ENCODE results near the gene ENDOV.

ENDOV gene

GRCh38 chr17:80414803-80415625, at the start of gene ENDOV:
Gene ENDOV, plus strand, starts transcription at chr17:80415167. Its CDS starts 28 bp downstream, at chr17:80415195.
- DNase-seq: peak; percentile 97
- no peaks in the 10 kb centered on the region for H3K27me3 ChIP-seq (ENCODE audit: insufficient read depth, low read depth, severe bottlenecking)
- H3K27ac ChIP-seq: peak within 1 kb of the TSS; percentile 95
- H3K36me3 ChIP-seq: peaks cover 26% of the 10 kb centered on the region
- H3K4me3 ChIP-seq (ENCODE audit: low read depth, low read length): peak within 1 kb of the TSS; percentile 68
- TF ChIP-seq CTCF (IDR thresholded peaks at IDR 0.05; ENCODE audit: low read depth, low read length): no peak
- no peaks in the 10 kb centered on the region for H3K9me3 ChIP-seq (ENCODE audit: severe bottlenecking)

GRCh38 chr17:80365983-80366382, 49.0 kb upstream of the ENDOV start:
- Histone ChIP-seq H3K9me3 (ENCODE audit: severe bottlenecking) (peaks cover 4% of the 10 kb centered on the region), H3K36me3 (peaks cover 92% of the 10 kb centered on the region), H3K27me3 (ENCODE audit: insufficient read depth, low read depth, severe bottlenecking) (no peaks in the 10 kb centered on the region), H3K27ac (no peak overlapping the region), H3K4me3 (ENCODE audit: low read depth, low read length) (no peak overlapping the region)
- DNase-seq: no peak
- TF ChIP-seq CTCF (IDR thresholded peaks at IDR 0.05; ENCODE audit: low read depth, low read length): no peak

DNA sequence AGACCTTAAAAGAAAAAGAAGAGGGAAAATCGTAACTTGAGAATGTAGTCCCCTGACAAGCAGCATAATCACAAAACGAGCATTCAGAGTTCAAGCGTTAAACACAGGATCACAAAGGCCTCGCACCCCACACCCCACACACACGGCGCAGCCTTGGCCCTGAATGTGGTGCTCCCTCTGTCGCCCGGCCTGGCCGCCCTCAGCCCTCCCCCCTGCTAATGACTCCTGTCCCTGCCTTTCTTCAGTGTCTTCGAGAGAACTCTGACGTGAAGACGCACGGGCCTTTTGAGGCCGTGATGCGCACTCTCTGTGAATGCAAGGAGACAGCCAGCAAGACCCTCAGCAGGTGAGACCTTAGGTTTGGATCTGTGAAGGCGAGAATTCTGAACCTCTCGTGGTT, 47.5 kb upstream of the ENDOV start:
- no peaks in the 10 kb centered on the region for H3K9me3 ChIP-seq (ENCODE audit: severe bottlenecking)
- TF ChIP-seq CTCF (IDR thresholded peaks at IDR 0.05; ENCODE audit: low read depth, low read length): no peak
- no peak for DNase-seq
- H3K4me3 ChIP-seq (ENCODE audit: low read depth, low read length): no peak overlapping the region
- H3K27ac ChIP-seq: no peak overlapping the region
- no peaks in the 10 kb centered on the region for H3K27me3 ChIP-seq (ENCODE audit: insufficient read depth, low read depth, severe bottlenecking)
- H3K36me3 ChIP-seq: peaks cover 92% of the 10 kb centered on the region

- no peak overlapping the region for H3K27ac ChIP-seq
- H3K36me3 ChIP-seq: peaks cover 80% of the 10 kb centered on the region
- H3K27me3 ChIP-seq (ENCODE audit: insufficient read depth, low read depth, severe bottlenecking): no peaks in the 10 kb centered on the region
- no peaks in the 10 kb centered on the region for H3K9me3 ChIP-seq (ENCODE audit: severe bottlenecking)
- TF ChIP-seq CTCF (IDR thresholded peaks at IDR 0.05; ENCODE audit: low read depth, low read length): no peak
- H3K4me3 ChIP-seq (ENCODE audit: low read depth, low read length): no peak overlapping the region
- no peak for DNase-seq
These were observed 43.8 kb upstream of the ENDOV start for GRCh38 chr17:80371196-80371595.

DNA sequence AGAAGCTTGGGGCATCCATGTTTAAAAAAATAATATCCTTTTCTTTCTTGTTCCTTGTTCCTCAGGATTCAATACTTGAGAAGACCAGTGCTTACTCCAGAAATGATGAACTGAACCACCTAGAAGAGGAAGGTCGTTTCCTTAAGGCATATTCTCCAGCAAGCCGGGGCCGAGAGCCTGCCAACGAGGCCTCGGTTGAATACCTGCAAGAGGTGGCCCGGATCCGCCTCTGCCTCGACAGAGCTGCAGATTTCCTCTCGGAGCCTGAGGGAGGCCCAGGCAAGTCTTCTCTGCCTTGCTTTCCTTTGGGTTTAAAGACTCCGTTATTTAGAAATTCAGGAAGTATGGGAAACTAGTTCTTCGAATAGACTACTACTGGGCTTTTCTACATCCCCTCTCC, 42.5 kb upstream of the ENDOV start:
- no peaks in the 10 kb centered on the region for H3K9me3 ChIP-seq (ENCODE audit: severe bottlenecking)
- no peak for TF ChIP-seq CTCF (IDR thresholded peaks at IDR 0.05; ENCODE audit: low read depth, low read length)
- no peaks in the 10 kb centered on the region for H3K27me3 ChIP-seq (ENCODE audit: insufficient read depth, low read depth, severe bottlenecking)
- H3K27ac ChIP-seq: no peak overlapping the region
- DNase-seq: no peak
- peaks cover 86% of the 10 kb centered on the region for H3K36me3 ChIP-seq
- H3K4me3 ChIP-seq (ENCODE audit: low read depth, low read length): no peak overlapping the region
